Fibroblast of mammary gland (primary cell): Measurements from ENCODE around the gene POLD3.

Experiments
- DNase-seq: peaks from one replicate; pipeline ENCODE4 v3.0.0-alpha.2; 2010; ENCODE audit warnings: low read depth
- H3K4me3 ChIP-seq: 2 replicates; pipeline ENCODE4 v1.5.1; 2011; ENCODE audit warnings: low read depth, mild to moderate bottlenecking, low read length, moderate library complexity; ENCODE audit not compliant: control insufficient read depth
- CTCF ChIP-seq: conservative IDR thresholded peaks from 2 replicates; pipeline ENCODE4 v1.5.1; 2011; ENCODE audit warnings: low read depth, low read length, inconsistent platforms; ENCODE audit not compliant: control insufficient read depth, insufficient read depth

The POLD3 gene

DNA sequence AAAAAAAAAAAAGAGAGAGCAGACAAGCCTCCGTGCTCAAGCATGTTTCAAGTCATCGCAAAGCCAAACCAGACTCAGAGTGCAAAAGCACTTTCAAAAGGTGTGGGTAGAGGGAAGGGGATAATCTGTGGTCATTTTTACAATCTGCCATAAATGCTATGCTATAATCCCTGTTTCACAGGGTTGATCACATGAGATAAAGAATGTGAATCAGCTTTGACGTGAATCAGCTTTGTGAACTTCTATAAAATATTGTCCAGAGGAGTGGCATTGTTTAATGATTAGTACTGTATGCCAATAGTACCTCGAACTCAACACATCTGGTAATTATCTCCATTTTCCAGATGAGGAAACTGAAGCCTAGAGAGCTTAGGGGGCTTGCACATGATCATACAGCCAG is 20.0 kb upstream of the POLD3 start:
- no peak for DNase-seq
- H3K4me3 ChIP-seq = no peak overlapping the region
- no peak for TF ChIP-seq CTCF

DNA sequence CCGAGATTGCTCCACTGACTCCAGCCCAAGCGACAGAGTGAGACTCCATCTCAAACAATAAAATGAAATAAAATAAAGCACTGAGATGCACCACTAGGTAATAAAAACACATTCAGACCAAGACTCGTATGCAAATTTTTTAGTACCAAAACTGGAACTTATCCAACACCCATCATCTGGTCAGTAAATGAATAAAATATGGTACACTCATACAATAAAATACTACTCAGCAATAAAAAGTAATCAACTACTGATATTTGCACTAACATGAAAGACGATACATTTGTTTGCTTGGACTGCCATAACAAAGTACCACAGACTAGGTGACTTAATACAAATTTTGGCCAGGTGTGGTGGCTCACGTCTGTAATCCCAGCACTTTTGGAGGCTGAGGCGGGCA is 17.8 kb upstream of the POLD3 start:
- no peak for DNase-seq
- no peak for TF ChIP-seq CTCF
- no peak overlapping the region for H3K4me3 ChIP-seq

DNA sequence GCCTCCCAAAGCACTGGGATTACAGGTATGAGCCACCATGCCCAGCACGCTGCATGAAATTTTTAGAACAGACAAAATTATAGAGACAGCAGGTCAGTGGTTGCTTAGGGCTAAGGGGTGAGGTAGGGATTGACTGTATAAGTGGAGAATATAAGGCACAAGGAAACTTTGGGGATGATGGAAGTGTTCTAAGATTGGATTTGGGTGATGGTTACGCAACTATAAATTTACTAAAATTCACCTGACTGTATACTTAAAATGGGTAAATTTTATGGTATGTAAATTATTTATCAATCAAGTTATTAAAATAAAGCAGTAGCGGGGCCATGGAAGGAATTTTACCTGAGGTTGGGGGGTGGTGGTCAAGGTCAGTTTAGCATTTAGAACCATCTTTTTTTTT is 16.4 kb upstream of the POLD3 start:
- no peak overlapping the region for H3K4me3 ChIP-seq
- DNase-seq = no peak
- no peak for TF ChIP-seq CTCF

GRCh38 chr11:74577181-74577580 is 15.2 kb upstream of the POLD3 start:
- TF ChIP-seq CTCF = no peak
- DNase-seq = no peak
- H3K4me3 ChIP-seq = no peak overlapping the region

GRCh38 chr11:74577624-74578396 is 14.6 kb upstream of the POLD3 start:
- no peak overlapping the region for H3K4me3 ChIP-seq
- TF ChIP-seq CTCF = no peak
- peak; percentile 15 for DNase-seq

DNA sequence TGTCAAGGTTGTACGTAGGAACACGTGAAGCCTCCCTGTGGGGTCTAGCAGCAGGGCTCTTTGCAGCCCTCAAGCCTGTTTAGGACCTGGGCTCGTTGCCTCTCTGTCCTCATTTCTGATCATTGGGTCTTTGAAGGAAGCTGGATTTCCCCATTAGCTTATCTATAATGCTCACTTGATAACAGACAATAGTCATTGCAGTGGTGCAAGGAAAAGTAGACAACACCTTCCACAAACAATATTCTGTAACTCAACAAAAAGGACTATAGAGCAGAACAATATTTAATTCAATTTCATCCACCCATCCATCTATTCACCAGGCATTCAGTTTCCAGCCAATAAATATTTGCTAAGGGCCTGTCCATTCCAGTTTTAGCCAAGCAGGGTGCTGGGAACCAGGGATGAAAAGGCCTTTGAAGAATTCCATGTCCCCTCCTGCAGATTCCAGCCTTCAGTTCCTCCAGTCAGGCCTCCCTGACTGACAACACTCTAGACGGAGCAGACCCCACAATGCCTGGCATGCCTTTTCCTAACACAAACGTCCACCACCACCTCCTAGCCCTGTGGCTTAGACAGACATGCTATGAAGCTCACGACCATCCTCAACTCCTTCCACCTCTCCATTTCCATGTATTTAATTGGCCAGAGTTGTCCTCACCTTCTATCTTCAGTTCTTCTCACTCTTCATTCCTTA is 12.7 kb upstream of the POLD3 start:
- TF ChIP-seq CTCF = no peak
- no peak for DNase-seq
- H3K4me3 ChIP-seq = no peak overlapping the region
